Ectodermal cell (in vitro differentiated cells): ENCODE data around the gene SMAD6.
A peak's percentile ranks its signal among the peaks of the same experiment; 100 is the strongest.
"Not testable (repeated sequence)": the region's sequence is repeated elsewhere in the genome, so short reads cannot be mapped to it uniquely, and the experiment has no call there.

Source experiments
- H3K27ac ChIP-seq: 2 replicates; pipeline ENCODE4 v1.7.0; 2013; ENCODE audit warnings: mild to moderate bottlenecking, low read depth, low read length; ENCODE audit not compliant: insufficient read depth, poor library complexity, severe bottlenecking
- H3K27me3 ChIP-seq: 2 replicates; pipeline ENCODE4 v1.7.0; 2013; ENCODE audit warnings: mild to moderate bottlenecking, low read length; ENCODE audit not compliant: insufficient read depth, control insufficient read depth, poor library complexity, severe bottlenecking
- H3K36me3 ChIP-seq: one replicate; pipeline ENCODE4 v1.7.0; 2013; ENCODE audit warnings: low read length; ENCODE audit not compliant: control insufficient read depth, insufficient read depth
- H3K4me1 ChIP-seq: one replicate; pipeline ENCODE4 v1.7.0; 2013; ENCODE audit warnings: low read length; ENCODE audit not compliant: control insufficient read depth, insufficient read depth
- H3K4me3 ChIP-seq: 2 replicates; pipeline ENCODE4 v1.7.0; 2013; ENCODE audit warnings: low read depth, low read length, control low read depth; ENCODE audit not compliant: insufficient read depth
- H3K9me3 ChIP-seq: 2 replicates; pipeline ENCODE4 v1.7.0; 2013; ENCODE audit warnings: mild to moderate bottlenecking, low read length, moderate library complexity; ENCODE audit not compliant: control insufficient read depth
- WGBS, 2 experiments: methylation state at CpG; one replicate each; pipeline ENCODE4 v1.1.7; 2013; ENCODE audit warnings: missing lambda C conversion rate in 2 of 2; 5-methylcytosine and 5-hydroxymethylcytosine counted together

SMAD6 gene

DNA sequence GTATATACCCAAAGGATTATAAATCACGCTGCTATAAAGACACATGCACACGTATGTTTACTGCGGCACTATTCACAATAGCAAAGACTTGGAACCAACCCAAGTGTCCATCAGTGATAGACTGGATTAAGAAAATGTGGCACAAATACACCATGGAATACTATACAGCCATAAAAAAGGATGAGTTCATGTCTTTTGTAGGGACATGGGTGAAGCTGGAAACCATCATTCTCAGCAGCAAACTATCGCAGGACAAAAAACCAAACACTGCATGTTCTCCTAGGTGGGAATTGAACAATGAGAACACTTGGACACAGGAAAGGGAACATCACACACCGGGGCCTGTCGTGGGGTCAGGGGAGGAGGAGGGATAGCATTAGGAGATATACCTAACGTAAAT is 11.1 kb upstream of the SMAD6 start:
- H3K9me3 ChIP-seq, H3K36me3 ChIP-seq, H3K27ac ChIP-seq, H3K4me1 ChIP-seq, H3K27me3 ChIP-seq, H3K4me3 ChIP-seq: not testable (repeated sequence)
- WGBS, 2 experiments, result 95 to 100% methylated on average over 3 of the region's 7 CpGs

DNA sequence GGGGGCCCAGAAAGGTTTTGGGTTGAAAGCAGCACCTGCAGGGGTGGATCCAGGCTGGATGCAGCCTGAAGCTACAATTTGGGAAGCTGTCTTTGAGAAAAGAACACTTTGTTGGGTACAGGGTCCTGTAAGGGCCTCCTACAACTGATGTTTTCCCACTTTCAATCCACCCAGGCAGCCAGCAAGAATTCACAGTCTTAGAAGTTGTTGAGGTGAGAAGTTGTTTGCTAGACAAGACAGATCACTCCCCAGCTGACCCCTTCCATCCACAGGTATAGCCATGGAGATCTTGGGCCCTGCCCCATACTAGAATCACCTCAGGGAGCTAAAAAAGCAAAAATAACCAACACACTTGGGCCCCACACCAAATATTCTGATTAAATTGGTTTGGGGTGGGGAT is 10.3 kb upstream of the SMAD6 start:
- Histone ChIP-seq H3K27ac (no peak overlapping the region), H3K27me3 (no peaks in the 10 kb centered on the region), H3K36me3 (no peaks in the 10 kb centered on the region), H3K4me3 (no peak overlapping the region), H3K9me3 (no peaks in the 10 kb centered on the region), H3K4me1 (no peaks in the 10 kb centered on the region)

DNA sequence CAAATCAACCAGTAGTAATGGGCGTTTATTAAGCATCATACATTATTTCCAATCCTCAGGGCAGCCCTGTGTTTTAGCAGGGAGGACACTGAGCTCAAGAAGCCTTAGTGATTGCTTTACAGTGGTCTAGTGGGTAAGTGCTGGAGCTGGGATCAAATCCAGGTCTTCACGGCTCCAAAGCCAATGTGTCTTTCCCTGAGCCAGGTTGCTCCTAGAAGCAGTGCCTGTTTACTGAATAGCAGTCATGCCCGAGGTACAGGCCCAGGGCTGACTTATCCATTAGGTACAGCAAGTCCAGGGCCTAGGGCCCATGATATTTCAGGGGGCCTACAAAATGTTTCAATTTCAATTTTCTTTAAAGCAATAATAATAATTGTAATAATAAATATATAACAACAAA is 9.6 kb upstream of the SMAD6 start:
- H3K4me1 ChIP-seq, result no peaks in the 10 kb centered on the region
- no peaks in the 10 kb centered on the region for H3K9me3 ChIP-seq
- H3K4me3 ChIP-seq, result no peak overlapping the region
- H3K27ac ChIP-seq, result no peak overlapping the region
- H3K27me3 ChIP-seq, result no peaks in the 10 kb centered on the region
- 89 to 92% methylated on average over 3 of the region's 3 CpGs for WGBS, 2 experiments
- no peaks in the 10 kb centered on the region for H3K36me3 ChIP-seq

- 93 to 96% methylated on average over 6 of the region's 6 CpGs for WGBS, 2 experiments
- no peak overlapping the region for H3K4me3 ChIP-seq
- no peaks in the 10 kb centered on the region for H3K36me3 ChIP-seq
- H3K27me3 ChIP-seq, result no peaks in the 10 kb centered on the region
- H3K9me3 ChIP-seq, result no peaks in the 10 kb centered on the region
- H3K27ac ChIP-seq, result no peak overlapping the region
- peaks cover under 1% of the 10 kb centered on the region for H3K4me1 ChIP-seq
Observed at GRCh38 chr15:66692808-66693596, 9.0 kb upstream of the SMAD6 start.

GRCh38 chr15:66696770-66697169 is 5.3 kb upstream of the SMAD6 start:
- Histone ChIP-seq H3K4me3 (no peak overlapping the region), H3K27me3 (peaks cover 10% of the 10 kb centered on the region), H3K27ac (no peak overlapping the region), H3K4me1 (peaks cover 3% of the 10 kb centered on the region), H3K9me3 (no peaks in the 10 kb centered on the region), H3K36me3 (no peaks in the 10 kb centered on the region)
- WGBS, 2 experiments, result 87 to 95% methylated on average over 4 of the region's 4 CpGs

DNA sequence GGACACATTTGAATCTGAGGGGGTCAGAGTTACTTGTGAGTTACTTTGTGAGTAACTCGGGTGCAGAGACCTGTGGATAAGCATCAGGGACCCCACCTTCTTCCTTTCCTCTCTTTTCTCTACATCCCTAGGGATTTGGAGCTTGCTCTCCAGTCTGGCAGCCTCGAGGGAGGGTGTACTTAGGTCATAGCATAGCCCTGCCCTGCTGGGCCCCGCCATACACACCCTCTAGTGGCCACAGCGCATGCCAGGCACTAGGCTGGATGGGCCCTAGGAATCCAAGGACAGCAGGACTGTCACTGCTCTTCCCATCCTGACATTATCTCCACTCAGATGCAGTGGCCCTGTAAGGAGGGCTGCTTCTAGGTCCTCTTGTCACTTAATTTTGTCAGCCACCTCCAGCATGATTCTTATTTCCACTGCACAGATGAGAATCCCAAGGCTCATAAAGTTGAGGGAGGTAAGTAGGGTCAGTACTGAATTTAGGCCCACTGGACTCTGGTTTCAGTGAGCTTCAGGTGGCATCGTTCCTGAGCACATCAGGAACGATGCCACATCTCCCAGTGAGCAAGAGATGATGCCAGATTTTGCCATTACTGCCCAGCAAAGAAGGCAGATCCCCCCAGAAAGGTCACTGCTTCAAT is 3.6 kb upstream of the SMAD6 start:
- H3K4me3 ChIP-seq, result no peak overlapping the region
- H3K4me1 ChIP-seq, result peaks cover 3% of the 10 kb centered on the region
- no peak overlapping the region for H3K27ac ChIP-seq
- no peaks in the 10 kb centered on the region for H3K36me3 ChIP-seq
- 32 to 36% methylated on average over 5 to 6 of the region's 6 CpGs for WGBS, 2 experiments
- no peaks in the 10 kb centered on the region for H3K9me3 ChIP-seq
- peaks cover 21% of the 10 kb centered on the region for H3K27me3 ChIP-seq

- Histone ChIP-seq H3K4me1 (peaks cover 4% of the 10 kb centered on the region), H3K4me3 (no peak overlapping the region), H3K27ac (no peak overlapping the region), H3K9me3 (no peaks in the 10 kb centered on the region), H3K27me3 (peaks cover 26% of the 10 kb centered on the region), H3K36me3 (no peaks in the 10 kb centered on the region)
- 71 to 79% methylated on average over 6 of the region's 6 CpGs for WGBS, 2 experiments
Observed at GRCh38 chr15:66698971-66699370, 3.1 kb upstream of the SMAD6 start.

- Histone ChIP-seq H3K36me3 (no peaks in the 10 kb centered on the region), H3K27ac (no peak overlapping the region), H3K9me3 (no peaks in the 10 kb centered on the region), H3K4me1 (peaks cover 17% of the 10 kb centered on the region), H3K4me3 (peak overlapping the region; percentile 64), H3K27me3 (peaks cover 38% of the 10 kb centered on the region)
- WGBS, 2 experiments, result 11 to 13% methylated on average over 13 of the region's 13 CpGs
Observed at GRCh38 chr15:66700412-66700801, 1.6 kb upstream of the SMAD6 start.

GRCh38 chr15:66700802-66701421 is 1.1 kb upstream of the SMAD6 start:
- no peaks in the 10 kb centered on the region for H3K9me3 ChIP-seq
- 0% methylated on average over 68 of the region's 68 CpGs for WGBS, 2 experiments
- H3K4me3 ChIP-seq, result peak overlapping the region; percentile 64
- H3K27ac ChIP-seq, result no peak overlapping the region
- H3K27me3 ChIP-seq, result peaks cover 38% of the 10 kb centered on the region
- peaks cover 17% of the 10 kb centered on the region for H3K4me1 ChIP-seq
- H3K36me3 ChIP-seq, result no peaks in the 10 kb centered on the region

DNA sequence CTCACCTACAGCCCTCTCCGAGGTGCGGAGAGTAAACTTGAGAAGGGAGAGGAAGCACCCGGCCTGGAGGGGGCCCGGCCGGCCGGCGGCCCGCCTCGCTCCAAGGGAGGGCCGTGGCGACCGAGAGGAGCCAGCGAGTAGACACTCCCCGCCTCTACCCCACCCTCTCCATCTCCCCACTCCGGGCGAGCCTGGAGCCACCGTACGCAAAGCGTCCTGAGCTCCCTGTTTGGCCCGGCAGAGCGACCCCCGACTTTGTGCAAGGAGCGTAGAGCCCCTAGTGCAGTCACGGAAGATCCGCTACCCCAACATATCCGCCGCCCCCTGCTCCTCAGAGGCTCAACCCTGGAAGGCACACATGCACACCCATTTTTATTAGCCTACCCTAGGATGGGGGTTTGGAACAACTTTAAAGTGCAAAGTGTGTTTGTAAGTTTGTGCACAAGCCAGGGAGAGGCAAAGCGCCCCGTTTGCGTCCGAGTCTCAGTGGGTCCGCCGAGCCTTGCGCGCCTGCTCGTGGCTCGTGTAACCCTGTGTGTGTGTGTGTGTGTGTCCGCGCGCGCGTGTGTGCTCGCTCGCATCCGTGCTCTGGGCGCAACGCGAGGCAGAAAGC is 508 bp upstream of the SMAD6 start:
- peaks cover 22% of the 10 kb centered on the region for H3K4me1 ChIP-seq
- H3K36me3 ChIP-seq, result no peaks in the 10 kb centered on the region
- H3K9me3 ChIP-seq, result no peaks in the 10 kb centered on the region
- H3K27ac ChIP-seq, result peak overlapping the region; percentile 38
- H3K27me3 ChIP-seq, result peaks cover 38% of the 10 kb centered on the region
- WGBS, 2 experiments, result 0% methylated on average over 46 to 48 of the region's 48 CpGs
- peak overlapping the region; percentile 64 for H3K4me3 ChIP-seq
